Measurements from ENCODE around the gene MTERF2.

MTERF2 gene

DNA sequence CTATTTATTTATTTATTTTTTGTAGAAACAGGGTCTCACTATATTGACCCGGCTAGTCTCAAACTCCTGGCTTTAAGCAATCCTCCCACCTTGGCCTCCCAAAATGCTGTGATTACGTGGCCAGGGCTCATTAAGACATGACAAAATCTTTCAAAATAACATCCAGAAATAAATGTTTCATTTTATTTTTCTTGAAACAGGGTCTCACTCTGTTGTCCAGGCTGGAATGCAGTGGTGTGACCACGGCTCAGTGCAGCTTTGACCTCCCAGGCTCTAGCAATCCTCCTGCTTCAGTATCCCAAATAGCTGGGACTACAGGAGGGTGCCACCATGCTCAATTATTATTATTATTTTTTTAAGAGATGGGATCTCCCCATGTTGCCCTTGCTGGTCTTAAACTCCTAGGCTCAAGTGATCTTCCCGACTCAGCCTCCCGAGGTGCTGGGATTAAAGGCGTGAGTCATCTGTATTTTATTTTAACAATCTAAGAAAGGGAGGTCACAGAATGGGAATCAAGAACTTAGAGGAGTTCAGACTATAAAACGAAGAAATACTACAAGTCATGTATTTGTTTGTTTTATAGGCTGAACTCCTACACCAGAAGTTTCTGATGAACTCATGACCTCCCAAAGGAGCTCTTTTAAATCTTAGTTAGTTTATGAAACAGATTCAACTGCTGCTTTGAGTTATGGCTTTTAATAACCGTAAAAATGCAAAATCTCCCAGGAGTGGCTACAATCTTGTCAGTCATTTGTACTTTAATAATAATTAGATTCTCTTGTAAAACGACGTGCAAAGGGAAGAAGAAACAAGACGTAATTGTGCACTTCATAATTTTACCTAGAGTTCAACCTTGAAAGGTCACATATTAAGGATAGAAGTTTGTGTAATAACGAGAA is 33.3 kb downstream of the MTERF2 start:
- no peak for DNase-seq

GRCh38 chr12:106950591-106950990 is 36.4 kb downstream of the MTERF2 start:
- DNase-seq = no peak

DNA sequence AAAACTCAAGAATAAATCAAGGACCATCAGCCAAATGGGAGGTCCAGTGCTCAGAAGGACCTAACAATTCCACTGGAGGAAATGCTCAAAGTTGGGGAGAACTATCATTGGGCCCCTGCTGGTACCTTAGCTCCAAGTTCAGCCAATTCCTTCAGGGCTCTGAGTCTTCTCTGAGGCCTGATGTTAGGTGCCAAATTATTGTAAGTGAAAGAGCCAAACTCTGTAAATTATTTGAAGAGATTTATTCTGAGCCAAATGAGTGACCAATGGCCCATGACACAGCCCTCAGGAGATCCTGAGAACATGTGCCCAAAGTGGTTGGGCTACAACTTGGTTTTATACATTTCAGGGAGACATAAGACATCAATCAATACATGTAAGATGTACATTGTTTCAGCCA is 39.5 kb downstream of the MTERF2 start:
- no peak for DNase-seq

GRCh38 chr12:106945261-106945851 is 41.6 kb downstream of the MTERF2 start:
- peak; percentile 47 for DNase-seq

- DNase-seq = peak; percentile 47
These were observed 44.2 kb downstream of the MTERF2 start for GRCh38 chr12:106942775-106943174.

- peak; percentile 57 for DNase-seq
These were observed 45.3 kb downstream of the MTERF2 start for GRCh38 chr12:106941481-106942156.

GRCh38 chr12:106934277-106934676 is 52.7 kb downstream of the MTERF2 start:
- no peak for DNase-seq

Measured in OCI-M1 (cell line).